ENCODE data around the gene EFHD2. TPM values are rescaled to one million over a fixed set of nuclear protein-coding genes. Genes with fewer than 3 reads are reported as not detected.

Gene EFHD2
- total and polyA plus RNA-seq, 2 of the 8 experiments (the other 6 are each of a cell fraction or from before 2014, with no cell fraction given) = 24.4 to 25.1 TPM

GRCh38 chr1:15440357-15440756 lies 30.7 kb downstream of the EFHD2 start:
- Histone ChIP-seq H2AFZ (ENCODE audit: low read length) (no peak overlapping the region), H3K23me2 (ENCODE audit: low read depth, low read length) (no peaks in the 10 kb centered on the region; the same call in 1 of the 2 replicates), H2BK12ac (ENCODE audit: low read depth, low read length) (no peak overlapping the region), H4K5ac (ENCODE audit: insufficient read length, low read depth, low read length) (no peak overlapping the region), H4K20me1 (replicated peaks in 1 of 2; ENCODE audit: control insufficient read depth in 1 of 2, insufficient read depth in 2 of 2, low read length in 2 of 2) (no peaks in the 10 kb centered on the region), H3K4ac (replicated peaks; ENCODE audit: insufficient read length, low read depth, low read length) (no peak overlapping the region), H2BK20ac (ENCODE audit: low read length) (no peak overlapping the region), H3K56ac (replicated peaks; ENCODE audit: insufficient read length, low read depth, low read length) (no peak overlapping the region), H3K27ac (ENCODE audit: low read depth, low read length) (no peak overlapping the region), H2AK5ac (ENCODE audit: low read depth, low read length) (no peak overlapping the region), H3K36me3 (ENCODE audit: control insufficient read depth in 2 of 4, insufficient read depth in 4 of 4, low read length in 3 of 4) (no peaks in the 10 kb centered on the region), H3K4me1 (replicated peaks in 1 of 4; ENCODE audit: control insufficient read depth in 3 of 4, insufficient read depth in 4 of 4, low read length in 3 of 4) (no peaks in the 10 kb centered on the region; a peak in 1 of 7 replicates), H4K8ac (ENCODE audit: extremely low read depth, insufficient read depth, low read length) (no peak overlapping the region), H3K4me3 (ENCODE audit: extremely low read depth in 1 of 4, insufficient read depth in 2 of 4, low read depth in 3 of 4, low read length in 4 of 4) (no peak overlapping the region), H4K91ac (replicated peaks; ENCODE audit: insufficient read length, low read length) (no peak overlapping the region), H3K14ac (ENCODE audit: insufficient read length) (no peak overlapping the region), H2BK15ac (ENCODE audit: low read length) (no peak overlapping the region), H3K9ac (replicated peaks in 1 of 4; ENCODE audit: extremely low read depth in 1 of 4, low read depth in 3 of 4, low read length in 3 of 4) (no peak overlapping the region), H2BK5ac (ENCODE audit: low read depth, low read length) (no peak overlapping the region), H3K4me2 (ENCODE audit: insufficient read depth in 1 of 2, low read depth in 2 of 2, low read length in 2 of 2) (no peak overlapping the region), H3K9me3 (ENCODE audit: insufficient read depth in 2 of 2, low read depth in 1 of 2, low read length in 1 of 2) (no peaks in the 10 kb centered on the region), H3K79me2 (ENCODE audit: control insufficient read depth in 1 of 2, insufficient read depth in 2 of 2, low read length in 2 of 2) (no peaks in the 10 kb centered on the region), H2BK120ac (replicated peaks; ENCODE audit: low read depth, low read length) (no peak overlapping the region), H3K27me3 (replicated peaks in 1 of 4; ENCODE audit: control insufficient read depth in 3 of 4, extremely low read depth in 1 of 4, insufficient read depth in 3 of 4, low read length in 3 of 4) (no peaks in the 10 kb centered on the region), H3K23ac (ENCODE audit: insufficient read length) (no peak overlapping the region), H3K18ac (ENCODE audit: extremely low read depth, low read length) (no peak overlapping the region), H3K79me1 (ENCODE audit: low read depth, low read length) (no peaks in the 10 kb centered on the region)
- CTCF ChIA-PET (ENCODE audit: partially characterized antibody) = interaction anchor here (1.0 to 2.0 kb wide), 3 partner anchors 9 to 117 kb away, joined by 3 to 12 read pairs (median 3); no protein-coding TSS in a partner anchor
- 94% methylated on average over 11 of the region's 13 CpGs; no CpG with 5 or more reads in 1 of the 2 experiments for WGBS, 2 experiments (ENCODE audit: extremely low coverage in 1 of 2, insufficient coverage in 1 of 2, insufficient read length in 1 of 2, insufficient replicate concordance in 2 of 2, low coverage in 1 of 2, low lambda C conversion rate in 2 of 2, missing lambda C conversion rate in 1 of 2)
- no peak for FAIRE-seq
- no peak for DNase-seq (ENCODE audit: low read depth in 1 of 2, low spot score in 2 of 2)
- POLR2A ChIA-PET (ENCODE audit: partially characterized antibody) = no interaction called here
- TF ChIP-seq GABPA (IDR thresholded peaks at IDR 0.05; ENCODE audit: borderline replicate concordance, insufficient read depth, low read length) (no peak), RXRA (IDR thresholded peaks at IDR 0.05; ENCODE audit: insufficient read depth, low read depth, low read length) (no peak), TCF12 (IDR thresholded peaks at IDR 0.05; ENCODE audit: low read depth, low read length) (no peak), ZNF274 (IDR thresholded peaks at IDR 0.05; ENCODE audit: borderline replicate concordance, extremely low read depth, low read length) (no peak), EP300 (IDR thresholded peaks at IDR 0.05; ENCODE audit: borderline replicate concordance in 1 of 2, low read depth in 2 of 2, low read length in 2 of 2) (no peak), YY1 (IDR thresholded peaks at IDR 0.05; ENCODE audit: low read depth, low read length) (no peak), EZH2 (IDR thresholded peaks at IDR 0.05; ENCODE audit: low read depth, low read length, severe bottlenecking) (no peak), TAF1 (IDR thresholded peaks at IDR 0.05; ENCODE audit: low read depth, low read length) (no peak), CHD2 (IDR thresholded peaks at IDR 0.05; ENCODE audit: low read length) (no peak), FOSL1 (IDR thresholded peaks at IDR 0.05; ENCODE audit: insufficient read depth, low read depth, low read length) (no peak), RAD21 (IDR thresholded peaks at IDR 0.05 in 1 of 2, conservative IDR thresholded peaks at IDR 0.05 in 1 of 2; ENCODE audit: low read depth in 2 of 2, low read length in 2 of 2) (no peak), SP4 (IDR thresholded peaks at IDR 0.05; ENCODE audit: low read length) (no peak), USF2 (IDR thresholded peaks at IDR 0.05; ENCODE audit: low read length) (no peak), POLR2AphosphoS5 (IDR thresholded peaks at IDR 0.05; ENCODE audit: low read depth, low read length) (no peak)

Data from H1 (cell line).